NCI-H82 treated with DMSO at 0.1 percent for 48 hours (cell line): ENCODE data around the gene KRTAP19-1.

ENCODE experiments used
- DNase-seq: peaks from one replicate; lab custom pipeline; 2025; ENCODE audit not compliant: unreplicated experiment; lab: John Stamatoyannopoulos, UW

The KRTAP19-1 gene

DNA sequence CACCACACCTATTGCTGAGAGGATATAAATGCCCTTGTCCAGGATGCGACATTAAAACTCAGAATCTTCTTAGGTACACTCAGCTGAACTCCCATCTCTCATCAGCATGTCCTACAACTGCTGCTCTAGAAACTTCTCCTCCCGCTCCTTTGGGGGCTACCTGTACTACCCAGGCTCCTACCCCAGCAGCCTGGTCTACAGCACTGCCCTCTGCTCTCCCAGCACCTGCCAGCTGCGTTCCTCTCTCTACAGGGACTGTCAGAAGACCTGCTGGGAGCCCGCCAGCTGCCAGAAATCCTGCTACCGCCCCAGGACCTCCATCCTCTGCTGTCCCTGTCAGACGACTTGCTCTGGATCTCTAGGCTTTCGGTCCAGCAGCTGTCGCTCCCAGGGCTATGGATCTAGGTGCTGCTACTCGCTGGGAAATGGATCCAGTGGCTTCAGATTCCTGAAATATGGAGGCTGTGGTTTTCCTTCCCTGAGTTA, 50.0 kb downstream of the KRTAP19-1 start, which contains the start of gene KRTAP13-4:
KRTAP13-4 (plus strand) TSS at position 51 of the 486 bp plus-strand sequence; CDS start at position 107, 56 bp downstream.
- DNase-seq, result no peak
